22Rv1 (cell line): Measurements from ENCODE around the gene RNF212.
"Not testable (repeated sequence)": the region's sequence is repeated elsewhere in the genome, so short reads cannot be mapped to it uniquely, and the experiment has no call there.

ENCODE experiments used
- H3K27ac ChIP-seq: fragments of 450-650 bp; 2 replicates; pipeline ENCODE4 v1.5.1; 2017
- CTCF ChIP-seq: fragments of 450-650 bp; IDR thresholded peaks from 2 replicates; pipeline ENCODE4 v1.5.1; 2017; ENCODE audit warnings: mild to moderate bottlenecking
- ZFX ChIP-seq: fragments of 450-650 bp; IDR thresholded peaks from 2 replicates; pipeline ENCODE4 v1.6.1; 2017; ENCODE audit warnings: antibody characterized with exemption, borderline replicate concordance

Gene RNF212

GRCh38 chr4:1136048-1136447, 22.7 kb upstream of the RNF212 start:
- H3K27ac ChIP-seq = no peak overlapping the region
- TF ChIP-seq ZFX = no peak
- no peak for TF ChIP-seq CTCF

GRCh38 chr4:1133033-1133432, 19.7 kb upstream of the RNF212 start:
- H3K27ac ChIP-seq = no peak overlapping the region
- TF ChIP-seq ZFX (no peak), CTCF (no peak)

- H3K27ac ChIP-seq = no peak overlapping the region
- TF ChIP-seq CTCF (peak; percentile 99), ZFX (no peak)
These were observed 17.2 kb upstream of the RNF212 start for GRCh38 chr4:1130316-1131186.

GRCh38 chr4:1126506-1126905, 13.1 kb upstream of the RNF212 start:
- no peak overlapping the region for H3K27ac ChIP-seq
- TF ChIP-seq CTCF (no peak), ZFX (no peak)

- not testable (repeated sequence) for H3K27ac ChIP-seq
These were observed 12.1 kb upstream of the RNF212 start for GRCh38 chr4:1125466-1125865.

- no peak overlapping the region for H3K27ac ChIP-seq
- TF ChIP-seq ZFX = no peak
- no peak for TF ChIP-seq CTCF
These were observed 11.5 kb upstream of the RNF212 start for GRCh38 chr4:1124818-1125217.

- H3K27ac ChIP-seq = no peak overlapping the region
- TF ChIP-seq ZFX (no peak), CTCF (no peak)
These were observed 9.1 kb upstream of the RNF212 start for GRCh38 chr4:1122505-1122904.
